Measurements from ENCODE around the gene SPAG16.

DNA sequence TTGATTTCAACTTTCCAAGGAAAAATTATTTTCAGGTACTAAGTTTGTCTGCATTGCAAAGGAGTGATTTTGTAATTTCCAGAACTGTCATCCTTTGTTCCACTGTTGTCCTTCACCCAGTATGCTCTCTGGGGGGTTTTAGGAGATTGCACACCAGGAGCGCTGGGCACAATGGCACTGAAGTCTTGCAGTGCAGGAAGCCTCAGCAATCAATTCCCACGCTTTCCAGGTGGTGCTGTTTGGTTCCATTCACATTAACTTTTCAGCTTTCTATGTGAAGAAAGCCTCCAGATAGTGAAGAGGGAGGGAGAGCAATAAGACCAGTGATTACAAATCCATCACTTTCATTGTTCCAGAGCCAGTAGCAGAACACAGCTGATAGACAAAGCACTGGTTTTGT, 782.6 kb downstream of the SPAG16 start:
- TF ChIP-seq PATZ1 (CRISPR knock-in tag; IDR thresholded peaks at IDR 0.05; ENCODE audit: borderline replicate concordance) (no peak), ZNF565 (CRISPR knock-in tag; conservative IDR thresholded peaks at IDR 0.05; ENCODE audit: low read depth) (no peak), ARNTL (CRISPR knock-in tag; IDR thresholded peaks at IDR 0.05; ENCODE audit: borderline replicate concordance, low read depth) (no peak), RARB (CRISPR knock-in tag; IDR thresholded peaks at IDR 0.05) (no peak), ISL1 (CRISPR knock-in tag; IDR thresholded peaks at IDR 0.05) (no peak), BACH2 (CRISPR knock-in tag; IDR thresholded peaks at IDR 0.05; ENCODE audit: borderline replicate concordance) (no peak), CREB5 (CRISPR knock-in tag; IDR thresholded peaks at IDR 0.05; ENCODE audit: low read depth) (no peak), PPARA (CRISPR knock-in tag; IDR thresholded peaks at IDR 0.05; ENCODE audit: borderline replicate concordance) (no peak), ZC3H10 (CRISPR knock-in tag; IDR thresholded peaks at IDR 0.05) (no peak), CSDC2 (CRISPR knock-in tag; IDR thresholded peaks at IDR 0.05) (no peak), TSHZ2 (CRISPR knock-in tag; IDR thresholded peaks at IDR 0.05) (no peak)
- TF ChIP-seq, protein P1, sequence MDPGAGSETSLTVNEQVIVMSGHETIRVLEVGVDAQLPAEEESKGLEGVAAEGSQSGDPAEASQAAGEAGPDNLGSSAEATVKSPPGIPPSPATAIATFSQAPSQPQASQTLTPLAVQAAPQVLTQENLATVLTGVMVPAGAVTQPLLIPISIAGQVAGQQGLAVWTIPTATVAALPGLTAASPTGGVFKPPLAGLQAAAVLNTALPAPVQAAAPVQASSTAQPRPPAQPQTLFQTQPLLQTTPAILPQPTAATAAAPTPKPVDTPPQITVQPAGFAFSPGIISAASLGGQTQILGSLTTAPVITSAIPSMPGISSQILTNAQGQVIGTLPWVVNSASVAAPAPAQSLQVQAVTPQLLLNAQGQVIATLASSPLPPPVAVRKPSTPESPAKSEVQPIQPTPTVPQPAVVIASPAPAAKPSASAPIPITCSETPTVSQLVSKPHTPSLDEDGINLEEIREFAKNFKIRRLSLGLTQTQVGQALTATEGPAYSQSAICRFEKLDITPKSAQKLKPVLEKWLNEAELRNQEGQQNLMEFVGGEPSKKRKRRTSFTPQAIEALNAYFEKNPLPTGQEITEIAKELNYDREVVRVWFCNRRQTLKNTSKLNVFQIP (CRISPR knock-in tag; IDR thresholded peaks at IDR 0.05; ENCODE audit: borderline replicate concordance, low read depth), result no peak
